GM21529 (cell line): ENCODE measurements around the gene CXCL10.
"Not testable (repeated sequence)": the region's sequence is repeated elsewhere in the genome, so short reads cannot be mapped to it uniquely, and the experiment has no call there.

ENCODE experiments used
- ATAC-seq: cut with Tn5 transposase; IDR thresholded peaks from one replicate; pipeline ENCODE4 v1.9.1; 2021; ENCODE audit not compliant: unreplicated experiment

Gene CXCL10

GRCh38 chr4:76023389-76023788 is at the start of gene CXCL10:
Gene CXCL10 (minus strand): TSS chr4:76023497. CDS start chr4:76023431, 66 bp downstream.
- no peak for ATAC-seq

- ATAC-seq: no peak
Measured at GRCh38 chr4:76072760-76073159, 49.5 kb upstream of the CXCL10 start.

GRCh38 chr4:76067652-76068286 is 44.5 kb upstream of the CXCL10 start:
- peak; percentile 75 for ATAC-seq

GRCh38 chr4:76066546-76066945 is 43.2 kb upstream of the CXCL10 start:
- no peak for ATAC-seq

GRCh38 chr4:76061982-76062381 is 38.7 kb upstream of the CXCL10 start:
- ATAC-seq: peak; percentile 65

GRCh38 chr4:76061421-76061820 is 38.1 kb upstream of the CXCL10 start:
- no peak for ATAC-seq

- ATAC-seq: no peak
Measured at GRCh38 chr4:76060506-76060905, 37.2 kb upstream of the CXCL10 start.

GRCh38 chr4:76059750-76060149 is 36.5 kb upstream of the CXCL10 start:
- no peak for ATAC-seq

GRCh38 chr4:76058888-76059426 is 35.7 kb upstream of the CXCL10 start:
- no peak for ATAC-seq

GRCh38 chr4:76058302-76058701 is 35.0 kb upstream of the CXCL10 start:
- peak; percentile 46 for ATAC-seq

- no peak for ATAC-seq
Measured at GRCh38 chr4:76055421-76055820, 32.1 kb upstream of the CXCL10 start.

- ATAC-seq: peak; percentile 96
Measured at GRCh38 chr4:76055016-76055415, 31.7 kb upstream of the CXCL10 start.

GRCh38 chr4:76053730-76054129 is 30.4 kb upstream of the CXCL10 start:
- no peak for ATAC-seq

- not testable (repeated sequence) for ATAC-seq
Measured at GRCh38 chr4:76050560-76051050, 27.3 kb upstream of the CXCL10 start.

- ATAC-seq: not testable (repeated sequence)
Measured at GRCh38 chr4:76049860-76050416, 26.6 kb upstream of the CXCL10 start.

GRCh38 chr4:76044686-76045085 is 21.4 kb upstream of the CXCL10 start:
- not testable (repeated sequence) for ATAC-seq

- ATAC-seq: not testable (repeated sequence)
Measured at GRCh38 chr4:76043306-76043705, 20.0 kb upstream of the CXCL10 start.

GRCh38 chr4:76042241-76042998 is 19.1 kb upstream of the CXCL10 start:
- ATAC-seq: not testable (repeated sequence)

GRCh38 chr4:76036855-76037254 is 13.6 kb upstream of the CXCL10 start:
- no peak for ATAC-seq

- no peak for ATAC-seq
Measured at GRCh38 chr4:76035799-76036380, 12.6 kb upstream of the CXCL10 start, which contains the start of gene CXCL11. Gene CXCL11 (minus strand): TSS chr4:76036070. CDS start chr4:76035987, 83 bp downstream.

- no peak for ATAC-seq
Measured at GRCh38 chr4:76035141-76035540, 11.8 kb upstream of the CXCL10 start.
